22Rv1 (cell line): Measurements from ENCODE around the gene PAM16.

Experiments
- ZFX ChIP-seq: fragments of 450-650 bp; IDR thresholded peaks from 2 replicates; pipeline ENCODE4 v1.6.1; 2017; ENCODE audit warnings: antibody characterized with exemption, borderline replicate concordance
- TF ChIP-seq, protein P1 (sequence below): fragments of 450-650 bp; IDR thresholded peaks from 2 replicates; pipeline ENCODE4 v1.5.1; 2017; ENCODE audit warnings: mild to moderate bottlenecking

DNA sequence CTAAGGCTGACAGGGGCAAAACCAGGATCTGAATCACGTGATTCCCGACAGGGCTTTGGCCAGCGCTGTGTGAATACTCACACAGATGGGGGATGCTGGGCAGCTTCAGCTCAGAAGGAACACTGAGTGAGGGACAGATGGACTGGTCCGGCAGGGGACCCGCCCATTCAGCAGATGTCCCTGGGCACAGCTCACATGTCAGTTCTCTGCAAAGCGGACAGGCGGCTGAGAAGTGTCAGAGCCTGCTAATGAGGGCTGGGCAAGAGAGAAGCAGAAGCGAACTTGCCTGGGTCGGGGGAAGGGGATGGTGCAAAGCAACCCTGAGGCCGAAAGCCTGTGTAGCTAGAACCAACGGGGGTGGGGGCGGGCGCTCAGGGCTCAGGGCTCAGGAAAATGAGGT, 47.1 kb downstream of the PAM16 start:
- TF ChIP-seq, protein P1, sequence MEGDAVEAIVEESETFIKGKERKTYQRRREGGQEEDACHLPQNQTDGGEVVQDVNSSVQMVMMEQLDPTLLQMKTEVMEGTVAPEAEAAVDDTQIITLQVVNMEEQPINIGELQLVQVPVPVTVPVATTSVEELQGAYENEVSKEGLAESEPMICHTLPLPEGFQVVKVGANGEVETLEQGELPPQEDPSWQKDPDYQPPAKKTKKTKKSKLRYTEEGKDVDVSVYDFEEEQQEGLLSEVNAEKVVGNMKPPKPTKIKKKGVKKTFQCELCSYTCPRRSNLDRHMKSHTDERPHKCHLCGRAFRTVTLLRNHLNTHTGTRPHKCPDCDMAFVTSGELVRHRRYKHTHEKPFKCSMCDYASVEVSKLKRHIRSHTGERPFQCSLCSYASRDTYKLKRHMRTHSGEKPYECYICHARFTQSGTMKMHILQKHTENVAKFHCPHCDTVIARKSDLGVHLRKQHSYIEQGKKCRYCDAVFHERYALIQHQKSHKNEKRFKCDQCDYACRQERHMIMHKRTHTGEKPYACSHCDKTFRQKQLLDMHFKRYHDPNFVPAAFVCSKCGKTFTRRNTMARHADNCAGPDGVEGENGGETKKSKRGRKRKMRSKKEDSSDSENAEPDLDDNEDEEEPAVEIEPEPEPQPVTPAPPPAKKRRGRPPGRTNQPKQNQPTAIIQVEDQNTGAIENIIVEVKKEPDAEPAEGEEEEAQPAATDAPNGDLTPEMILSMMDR = no peak
- TF ChIP-seq ZFX = no peak
